ENCODE results near the gene MED27. TPM values are rescaled to one million over a fixed set of nuclear protein-coding genes. Genes with fewer than 3 reads are reported as not detected.

Gene MED27
- total and polyA plus RNA-seq, 10 of the 15 experiments (the other 5 are each of a cell fraction or from before 2014, with no cell fraction given) = 20.3 to 50.3 (median 35.5) TPM

- SMC1A ChIA-PET (ENCODE audit: uncharacterized antibody, unreplicated experiment) = no interaction called here
- CTCF ChIA-PET = no interaction called here
- Histone ChIP-seq H3K9me3 (replicated peaks; ENCODE audit: control insufficient read depth, insufficient read depth, low read length) (no peaks in the 10 kb centered on the region), H3K36me3 (ENCODE audit: control insufficient read depth in 2 of 2, insufficient read depth in 2 of 2, low read length in 1 of 2) (no peaks in the 10 kb centered on the region), H3K27ac (ENCODE audit: control insufficient read depth, insufficient read depth) (no peak overlapping the region), H4K20me1 (ENCODE audit: control insufficient read depth, insufficient read depth) (no peaks in the 10 kb centered on the region), H3K4me1 (ENCODE audit: control insufficient read depth, insufficient read depth, low read length) (no peaks in the 10 kb centered on the region), H2AFZ (ENCODE audit: control insufficient read depth, low read depth, low read length) (no peak overlapping the region), H3K4me3 (no peak overlapping the region), H3K4me2 (ENCODE audit: control insufficient read depth, insufficient read depth) (no peak overlapping the region), H3K79me2 (ENCODE audit: control insufficient read depth, insufficient read depth, low read length) (no peaks in the 10 kb centered on the region), H3K27me3 (replicated peaks in 1 of 2; ENCODE audit: control insufficient read depth in 2 of 2, insufficient read depth in 2 of 2, low read length in 1 of 2) (peaks cover 3 to 4% of the 10 kb centered on the region in 2 experiments; a peak in 2 of 4 replicates), H3K9ac (ENCODE audit: control insufficient read depth, insufficient read depth, low read length) (no peak overlapping the region)
- DNase-seq (ENCODE audit: low read depth, low spot score) = no peak
- in situ Hi-C loops (cut with MboI) = no loop called here
- intact Hi-C loops (cut with micrococcal nuclease; ENCODE audit: unreplicated experiment) = no loop called here
- no TSS peak for BruUV-seq (replicated peaks)
- RAD21 ChIA-PET (ENCODE audit: unreplicated experiment) = no interaction called here
- POLR2A ChIA-PET = no interaction called here
- no peak for FAIRE-seq
- no peak for ATAC-seq
- TF ChIP-seq GABPA (IDR thresholded peaks at IDR 0.05; ENCODE audit: low read depth) = no peak
- no peak for TF ChIP-seq SMC3 (IDR thresholded peaks at IDR 0.05; ENCODE audit: borderline replicate concordance, low read length)
- no peak for TF ChIP-seq ZBTB40 (IDR thresholded peaks at IDR 0.05; ENCODE audit: borderline replicate concordance)
- TF ChIP-seq ZNF207 (IDR thresholded peaks at IDR 0.05; ENCODE audit: borderline replicate concordance) = no peak
- TF ChIP-seq IRF3 (IDR thresholded peaks at IDR 0.05) = no peak
- TF ChIP-seq DPF2 (IDR thresholded peaks at IDR 0.05) = no peak
- TF ChIP-seq CHD2 (IDR thresholded peaks at IDR 0.05; ENCODE audit: borderline replicate concordance, low read depth, low read length) = no peak
- TF ChIP-seq SKIL (IDR thresholded peaks at IDR 0.05; ENCODE audit: low read depth, poor library complexity, severe bottlenecking) = no peak
- 0% methylated on average over 15 of the region's 15 CpGs for WGBS (ENCODE audit: insufficient coverage, insufficient replicate concordance, low lambda C conversion rate, missing lambda C conversion rate)
Observed at GRCh38 chr9:132127888-132128534, 48.3 kb upstream of the MED27 start.
